ENCODE measurements around the gene ABHD12B.
"Not testable (repeated sequence)": the region's sequence is repeated elsewhere in the genome, so short reads cannot be mapped to it uniquely, and the experiment has no call there.

DNA sequence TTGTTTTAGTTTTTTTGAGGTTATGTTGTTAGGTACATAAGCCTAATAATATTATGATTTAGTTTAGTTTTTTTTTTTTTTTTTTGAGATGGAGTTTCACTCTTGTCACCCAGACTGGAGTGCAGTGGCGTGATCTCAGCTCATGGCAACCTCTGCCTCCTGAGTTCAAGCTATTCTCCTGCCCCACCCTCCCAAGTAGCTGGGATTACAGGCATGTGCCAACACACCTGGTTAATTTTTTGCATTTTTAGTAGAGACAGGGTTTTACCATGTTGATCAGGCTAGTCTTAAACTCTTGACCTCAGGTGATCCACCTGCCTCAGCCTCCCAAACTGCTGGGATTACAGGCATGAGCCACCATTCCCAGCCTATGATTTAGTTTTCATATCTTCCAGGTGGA lies 25.2 kb downstream of the ABHD12B start:
- TF ChIP-seq POLR2AphosphoS5, TAF1, POLR2A (IDR thresholded peaks at IDR 0.05; ENCODE audit: low read depth, low read length): not testable (repeated sequence)

All from GM12891 (cell line).